ENCODE data around the gene NHS. TPM values are rescaled to one million over a fixed set of nuclear protein-coding genes. Genes with fewer than 3 reads are reported as not detected.

The NHS gene
- polyA plus RNA-seq, 2 of the 4 experiments (the other 2 are of a cell fraction) = 3.6 to 5.0 TPM

DNA sequence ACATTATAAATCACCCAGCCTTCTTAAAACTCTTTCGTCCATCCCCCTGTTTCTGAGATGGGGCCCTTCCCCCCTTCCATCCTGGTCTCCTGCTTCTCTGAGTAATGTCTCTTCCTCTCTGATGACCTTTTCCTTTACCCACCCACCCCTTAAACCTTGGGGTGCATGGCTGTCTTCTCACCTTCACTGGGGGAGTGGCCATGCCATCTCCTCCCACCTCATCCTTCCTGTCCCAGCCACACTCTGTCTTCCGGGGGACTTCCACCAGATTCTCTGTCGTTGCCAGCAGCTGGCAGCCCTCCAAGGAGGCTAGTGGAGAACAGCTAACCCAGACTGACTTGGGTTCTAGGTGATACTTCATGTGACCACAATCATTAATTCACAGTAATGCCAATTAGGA lies 279.1 kb downstream of the NHS start:
- Histone ChIP-seq H3K4me2 (no peak overlapping the region), H3K4me1 (no peaks in the 10 kb centered on the region), H3K9me3 (no peaks in the 10 kb centered on the region), H3K27ac (no peak overlapping the region), H3K4me3 (no peak overlapping the region)
- ChIA-PET POLR2A (no interaction called here), CTCF (no interaction called here)
- FAIRE-seq (no peak), DNase-seq (ENCODE audit: low read depth in 1 of 2, low spot score in 1 of 2) (no peak), ATAC-seq (no peak)
- TF ChIP-seq CHD4 (IDR thresholded peaks at IDR 0.05; ENCODE audit: borderline replicate concordance) (no peak), FOSB (CRISPR knock-in tag; IDR thresholded peaks at IDR 0.05) (no peak), ZC3H11A (IDR thresholded peaks at IDR 0.05) (no peak), SREBF2 (IDR thresholded peaks at IDR 0.05) (no peak), CHD2 (IDR thresholded peaks at IDR 0.05; ENCODE audit: low read length, partially characterized antibody) (no peak), EHMT2 (IDR thresholded peaks at IDR 0.05; ENCODE audit: low read depth) (no peak), TFCP2L1 (CRISPR knock-in tag; IDR thresholded peaks at IDR 0.05) (no peak), ZFP36 (IDR thresholded peaks at IDR 0.05; ENCODE audit: borderline replicate concordance, partially characterized antibody) (no peak), POLR2A (IDR thresholded peaks at IDR 0.05; ENCODE audit: low read length) (no peak), CEBPB (IDR thresholded peaks at IDR 0.05) (no peak), RAD21 (conservative IDR thresholded peaks at IDR 0.05 in 1 of 2, IDR thresholded peaks at IDR 0.05 in 1 of 2) (no peak), KDM1A (IDR thresholded peaks at IDR 0.05; ENCODE audit: low read depth) (no peak), HEYL (CRISPR knock-in tag; IDR thresholded peaks at IDR 0.05) (no peak), BHLHE40 (IDR thresholded peaks at IDR 0.05; ENCODE audit: low read depth, low read length) (no peak)
- TF ChIP-seq, protein P1, sequence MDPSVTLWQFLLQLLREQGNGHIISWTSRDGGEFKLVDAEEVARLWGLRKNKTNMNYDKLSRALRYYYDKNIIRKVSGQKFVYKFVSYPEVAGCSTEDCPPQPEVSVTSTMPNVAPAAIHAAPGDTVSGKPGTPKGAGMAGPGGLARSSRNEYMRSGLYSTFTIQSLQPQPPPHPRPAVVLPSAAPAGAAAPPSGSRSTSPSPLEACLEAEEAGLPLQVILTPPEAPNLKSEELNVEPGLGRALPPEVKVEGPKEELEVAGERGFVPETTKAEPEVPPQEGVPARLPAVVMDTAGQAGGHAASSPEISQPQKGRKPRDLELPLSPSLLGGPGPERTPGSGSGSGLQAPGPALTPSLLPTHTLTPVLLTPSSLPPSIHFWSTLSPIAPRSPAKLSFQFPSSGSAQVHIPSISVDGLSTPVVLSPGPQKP (IDR thresholded peaks at IDR 0.05; ENCODE audit: low read depth, low read length) = no peak
- TF ChIP-seq, protein P2, sequence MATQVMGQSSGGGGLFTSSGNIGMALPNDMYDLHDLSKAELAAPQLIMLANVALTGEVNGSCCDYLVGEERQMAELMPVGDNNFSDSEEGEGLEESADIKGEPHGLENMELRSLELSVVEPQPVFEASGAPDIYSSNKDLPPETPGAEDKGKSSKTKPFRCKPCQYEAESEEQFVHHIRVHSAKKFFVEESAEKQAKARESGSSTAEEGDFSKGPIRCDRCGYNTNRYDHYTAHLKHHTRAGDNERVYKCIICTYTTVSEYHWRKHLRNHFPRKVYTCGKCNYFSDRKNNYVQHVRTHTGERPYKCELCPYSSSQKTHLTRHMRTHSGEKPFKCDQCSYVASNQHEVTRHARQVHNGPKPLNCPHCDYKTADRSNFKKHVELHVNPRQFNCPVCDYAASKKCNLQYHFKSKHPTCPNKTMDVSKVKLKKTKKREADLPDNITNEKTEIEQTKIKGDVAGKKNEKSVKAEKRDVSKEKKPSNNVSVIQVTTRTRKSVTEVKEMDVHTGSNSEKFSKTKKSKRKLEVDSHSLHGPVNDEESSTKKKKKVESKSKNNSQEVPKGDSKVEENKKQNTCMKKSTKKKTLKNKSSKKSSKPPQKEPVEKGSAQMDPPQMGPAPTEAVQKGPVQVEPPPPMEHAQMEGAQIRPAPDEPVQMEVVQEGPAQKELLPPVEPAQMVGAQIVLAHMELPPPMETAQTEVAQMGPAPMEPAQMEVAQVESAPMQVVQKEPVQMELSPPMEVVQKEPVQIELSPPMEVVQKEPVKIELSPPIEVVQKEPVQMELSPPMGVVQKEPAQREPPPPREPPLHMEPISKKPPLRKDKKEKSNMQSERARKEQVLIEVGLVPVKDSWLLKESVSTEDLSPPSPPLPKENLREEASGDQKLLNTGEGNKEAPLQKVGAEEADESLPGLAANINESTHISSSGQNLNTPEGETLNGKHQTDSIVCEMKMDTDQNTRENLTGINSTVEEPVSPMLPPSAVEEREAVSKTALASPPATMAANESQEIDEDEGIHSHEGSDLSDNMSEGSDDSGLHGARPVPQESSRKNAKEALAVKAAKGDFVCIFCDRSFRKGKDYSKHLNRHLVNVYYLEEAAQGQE (IDR thresholded peaks at IDR 0.05) = no peak
- TF ChIP-seq, protein P3, sequence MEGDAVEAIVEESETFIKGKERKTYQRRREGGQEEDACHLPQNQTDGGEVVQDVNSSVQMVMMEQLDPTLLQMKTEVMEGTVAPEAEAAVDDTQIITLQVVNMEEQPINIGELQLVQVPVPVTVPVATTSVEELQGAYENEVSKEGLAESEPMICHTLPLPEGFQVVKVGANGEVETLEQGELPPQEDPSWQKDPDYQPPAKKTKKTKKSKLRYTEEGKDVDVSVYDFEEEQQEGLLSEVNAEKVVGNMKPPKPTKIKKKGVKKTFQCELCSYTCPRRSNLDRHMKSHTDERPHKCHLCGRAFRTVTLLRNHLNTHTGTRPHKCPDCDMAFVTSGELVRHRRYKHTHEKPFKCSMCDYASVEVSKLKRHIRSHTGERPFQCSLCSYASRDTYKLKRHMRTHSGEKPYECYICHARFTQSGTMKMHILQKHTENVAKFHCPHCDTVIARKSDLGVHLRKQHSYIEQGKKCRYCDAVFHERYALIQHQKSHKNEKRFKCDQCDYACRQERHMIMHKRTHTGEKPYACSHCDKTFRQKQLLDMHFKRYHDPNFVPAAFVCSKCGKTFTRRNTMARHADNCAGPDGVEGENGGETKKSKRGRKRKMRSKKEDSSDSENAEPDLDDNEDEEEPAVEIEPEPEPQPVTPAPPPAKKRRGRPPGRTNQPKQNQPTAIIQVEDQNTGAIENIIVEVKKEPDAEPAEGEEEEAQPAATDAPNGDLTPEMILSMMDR (IDR thresholded peaks at IDR 0.05) = no peak
- WGBS (ENCODE audit: missing lambda C conversion rate) = 85% methylated on average over 3 of the region's 3 CpGs

DNA sequence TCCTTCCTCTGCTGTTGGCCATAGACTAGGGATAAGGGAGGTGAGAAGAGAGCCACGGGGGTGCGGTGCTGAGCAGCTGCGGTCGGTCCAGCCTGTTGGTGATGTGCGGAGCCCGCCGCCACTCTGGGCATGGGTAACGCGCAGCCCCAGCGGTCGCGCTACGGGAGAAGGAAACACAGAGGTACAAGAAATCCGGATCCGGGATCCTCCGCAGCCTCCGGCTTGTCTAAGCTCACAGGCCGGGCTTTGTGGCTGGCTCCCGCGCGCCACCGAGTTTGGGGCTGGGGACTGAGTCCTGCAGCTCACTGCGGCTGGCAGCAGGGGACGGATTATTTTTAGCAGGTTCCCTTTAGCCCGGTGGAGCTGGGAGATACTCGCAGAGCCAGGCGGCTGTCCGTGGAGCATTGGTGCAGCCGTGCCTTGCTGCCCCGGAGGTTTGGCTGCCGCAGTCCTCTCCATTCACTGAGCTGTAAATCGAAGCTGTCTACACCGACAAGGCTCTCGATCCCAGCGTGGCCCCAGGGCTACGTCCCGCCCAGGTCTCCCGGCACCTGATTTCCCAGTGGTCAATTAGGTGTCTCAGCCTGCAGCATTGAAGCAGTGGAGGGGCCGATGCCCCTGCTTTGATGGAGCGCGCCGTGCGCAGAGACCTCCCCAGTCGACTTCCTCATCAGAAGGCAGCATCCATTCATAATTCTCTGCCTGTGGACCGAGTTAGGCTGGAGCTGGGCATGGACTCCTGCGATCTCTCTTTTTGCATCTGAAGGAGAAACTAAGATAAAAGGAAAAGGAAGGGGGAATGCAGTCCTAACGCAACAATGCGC lies 280.4 kb downstream of the NHS start:
- ChIA-PET POLR2A (no interaction called here), CTCF (interaction anchor here (1.1 kb wide), 1 partner anchor 290 kb away, joined by 3 read pairs; no protein-coding TSS in a partner anchor)
- 92% methylated on average over 26 of the region's 48 CpGs for WGBS (ENCODE audit: missing lambda C conversion rate)
- no peaks in the 10 kb centered on the region for H3K4me1 ChIP-seq
- ATAC-seq = no peak
- H3K4me2 ChIP-seq = no peak overlapping the region
- H3K9me3 ChIP-seq = no peaks in the 10 kb centered on the region
- no peak overlapping the region for H3K4me3 ChIP-seq
- no peak overlapping the region for H3K27ac ChIP-seq
- no peak for DNase-seq (ENCODE audit: low read depth in 1 of 2, low spot score in 1 of 2)
- FAIRE-seq = no peak
- TF ChIP-seq EP300 (IDR thresholded peaks at IDR 0.05) (no peak), RAD21 (conservative IDR thresholded peaks at IDR 0.05 in 1 of 2, IDR thresholded peaks at IDR 0.05 in 1 of 2) (no peak), FOSL2 (IDR thresholded peaks at IDR 0.05) (no peak), FOSL2 (CRISPR knock-in tag; IDR thresholded peaks at IDR 0.05) (no peak), MAZ (IDR thresholded peaks at IDR 0.05; ENCODE audit: borderline replicate concordance, low read depth, low read length) (no peak), PHF8 (IDR thresholded peaks at IDR 0.05; ENCODE audit: borderline replicate concordance, low read depth) (no peak)
- TF ChIP-seq, protein P1 (IDR thresholded peaks at IDR 0.05; ENCODE audit: low read depth, low read length) = no peak

Data from A549 (cell line).